Colonic mucosa (tissue), 4 donors: ENCODE data around the gene TCERG1L. TPM values are rescaled to one million over a fixed set of nuclear protein-coding genes. Genes with fewer than 3 reads are reported as not detected.

Experiments
- DNase-seq: peaks from one replicate; pipeline ENCODE4 v3.0.0-alpha.2; 2020
- H3K27ac ChIP-seq: fragments of 200-600 bp; one replicate; pipeline ENCODE4 v1.8.0; 2021
- H3K27me3 ChIP-seq: fragments of 200-600 bp; one replicate; pipeline ENCODE4 v1.8.0; 2021
- H3K36me3 ChIP-seq: fragments of 200-600 bp; one replicate; pipeline ENCODE4 v1.8.0; 2021
- H3K4me1 ChIP-seq: fragments of 200-600 bp; one replicate; pipeline ENCODE4 v1.8.0; 2021; ENCODE audit warnings: mild to moderate bottlenecking
- H3K4me3 ChIP-seq: fragments of 200-600 bp; one replicate; pipeline ENCODE4 v1.8.0; 2021
- H3K9ac ChIP-seq, 2 donors: one replicate each; pipeline ENCODE4 v1.7.0; 2013; ENCODE audit warnings: control low read depth in 2 of 2, low read depth in 2 of 2, low read length in 2 of 2
- H3K9me3 ChIP-seq: fragments of 200-600 bp; one replicate; pipeline ENCODE4 v1.8.0; 2021
- CTCF ChIP-seq: fragments of 200-600 bp; IDR thresholded peaks from one replicate; pipeline ENCODE4 v1.8.0; 2022; ENCODE audit warnings: antibody characterized with exemption, mild to moderate bottlenecking
- intact Hi-C: fragments of 100-400 bp; cut with DNase I; formaldehyde crosslinking; loops from one replicate; pipeline ENCODE4 v1.14.1; 2022
- total RNA-seq, 2 donors: library from RNA; stranded (reverse); fragmentation: NEBNext Ultra II Directional in 1 of 2; extraction: Animal tissue kit (Norgen Biotek cat#: 25700) in 1 of 2; gene quantifications; one replicate each; pipeline ENCODE4 v1.2.1, GENCODE V29; 2021
- donor health status: healthy.
- donor health status: DM: no; HTN: no; CAD: no.
- donor health status: DM: no; HTN: no; CAD: no.

TCERG1L gene
- total RNA-seq, 2 donors from 2014 or later: not detected

GRCh38 chr10:131131726-131132591 lies 179.6 kb downstream of the TCERG1L start:
- no peak overlapping the region for H3K9ac ChIP-seq
- no peaks in the 10 kb centered on the region for H3K36me3 ChIP-seq
- no peak for TF ChIP-seq CTCF
- H3K4me3 ChIP-seq: no peak overlapping the region
- no peaks in the 10 kb centered on the region for H3K27me3 ChIP-seq
- no peak for DNase-seq
- H3K9me3 ChIP-seq: no peaks in the 10 kb centered on the region
- H3K4me1 ChIP-seq: no peaks in the 10 kb centered on the region
- H3K27ac ChIP-seq: no peak overlapping the region
- intact Hi-C loops: no loop called here

DNA sequence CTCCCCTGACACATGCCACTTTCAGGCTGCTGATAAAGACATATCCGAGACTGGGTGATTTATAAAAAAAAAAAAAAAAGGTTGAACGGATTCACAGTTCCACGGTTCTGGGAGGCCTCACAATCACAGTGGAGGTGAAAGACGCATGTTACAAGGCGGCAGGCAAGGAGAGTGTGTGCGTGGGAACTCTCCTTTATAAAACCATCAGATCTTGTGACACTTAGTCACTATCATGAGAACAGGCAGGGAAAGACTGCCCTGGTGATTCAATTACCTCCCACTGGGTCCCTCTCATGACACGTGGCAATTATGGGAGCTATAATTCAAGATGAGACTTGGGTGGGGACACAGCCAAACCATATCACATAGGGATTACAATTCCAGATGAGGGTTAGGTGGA lies 181.5 kb downstream of the TCERG1L start:
- intact Hi-C loops: no loop called here
- H3K4me3 ChIP-seq: no peak overlapping the region
- H3K9me3 ChIP-seq: no peaks in the 10 kb centered on the region
- DNase-seq: no peak
- H3K36me3 ChIP-seq: no peaks in the 10 kb centered on the region
- no peaks in the 10 kb centered on the region for H3K27me3 ChIP-seq
- H3K9ac ChIP-seq: no peak overlapping the region
- TF ChIP-seq CTCF: no peak
- H3K4me1 ChIP-seq: no peaks in the 10 kb centered on the region
- no peak overlapping the region for H3K27ac ChIP-seq

- Histone ChIP-seq H3K9ac (no peak overlapping the region), H3K4me1 (no peaks in the 10 kb centered on the region), H3K4me3 (no peak overlapping the region), H3K9me3 (no peaks in the 10 kb centered on the region), H3K36me3 (no peaks in the 10 kb centered on the region), H3K27ac (no peak overlapping the region), H3K27me3 (no peaks in the 10 kb centered on the region)
- TF ChIP-seq CTCF: no peak
- intact Hi-C loops: no loop called here
- DNase-seq: no peak
Measured at GRCh38 chr10:131129544-131129943, 182.0 kb downstream of the TCERG1L start.

DNA sequence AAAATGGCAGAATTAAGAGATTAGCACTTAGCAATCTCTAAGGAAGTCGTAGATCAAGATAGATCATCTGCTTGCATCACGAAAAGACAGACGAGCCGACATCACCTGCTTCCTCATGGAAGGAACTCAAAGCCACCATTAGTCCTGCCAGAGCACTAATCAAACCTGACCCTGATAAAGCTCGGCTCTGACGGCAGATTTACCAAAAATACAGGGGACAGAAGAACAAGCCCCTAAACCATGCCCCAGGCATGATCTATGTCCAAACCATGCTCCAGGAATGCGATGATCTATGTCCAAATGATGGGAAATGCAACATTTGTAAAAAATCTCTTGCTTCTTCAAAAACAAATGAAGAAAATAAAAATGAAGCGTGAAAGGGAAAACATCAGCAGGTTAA lies 182.8 kb downstream of the TCERG1L start:
- Histone ChIP-seq H3K4me3 (no peak overlapping the region), H3K27ac (no peak overlapping the region), H3K9ac (no peak overlapping the region), H3K4me1 (no peaks in the 10 kb centered on the region), H3K27me3 (no peaks in the 10 kb centered on the region), H3K9me3 (no peaks in the 10 kb centered on the region), H3K36me3 (no peaks in the 10 kb centered on the region)
- intact Hi-C loops: no loop called here
- no peak for DNase-seq
- TF ChIP-seq CTCF: no peak

DNA sequence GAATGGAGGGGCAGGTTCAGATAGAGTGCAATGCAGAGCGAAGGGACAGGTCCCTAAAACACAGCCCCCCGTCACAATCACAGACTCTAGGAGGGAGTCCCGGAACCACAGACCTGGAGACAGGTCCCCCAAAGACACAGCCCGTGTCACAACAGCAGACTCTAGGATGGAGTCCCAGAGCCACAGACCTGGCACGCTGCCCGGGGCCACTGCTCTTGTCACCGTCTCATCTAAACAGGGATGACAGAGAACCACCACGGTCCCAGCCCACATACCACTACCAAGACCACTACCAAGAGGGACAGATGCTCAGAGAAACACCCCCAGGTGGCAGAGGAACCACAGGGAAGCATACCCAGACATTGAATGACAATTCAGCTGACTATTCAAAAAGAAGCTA lies 183.9 kb downstream of the TCERG1L start:
- DNase-seq: no peak
- no peaks in the 10 kb centered on the region for H3K9me3 ChIP-seq
- H3K36me3 ChIP-seq: no peaks in the 10 kb centered on the region
- intact Hi-C loops: no loop called here
- H3K4me1 ChIP-seq: no peaks in the 10 kb centered on the region
- no peak overlapping the region for H3K4me3 ChIP-seq
- no peak overlapping the region for H3K9ac ChIP-seq
- TF ChIP-seq CTCF: no peak
- H3K27me3 ChIP-seq: no peaks in the 10 kb centered on the region
- no peak overlapping the region for H3K27ac ChIP-seq
